NCI-H69 (cell line): ENCODE data around the gene DUS1L.
A peak's percentile ranks its signal among the peaks of the same experiment; 100 is the strongest.

ENCODE experiments used
- DNase-seq: peaks from one replicate; lab custom pipeline; 2025; lab: John Stamatoyannopoulos, UW

The DUS1L gene

GRCh38 chr17:82076018-82076784 is 10.6 kb upstream of the DUS1L start:
- no peak for DNase-seq

DNA sequence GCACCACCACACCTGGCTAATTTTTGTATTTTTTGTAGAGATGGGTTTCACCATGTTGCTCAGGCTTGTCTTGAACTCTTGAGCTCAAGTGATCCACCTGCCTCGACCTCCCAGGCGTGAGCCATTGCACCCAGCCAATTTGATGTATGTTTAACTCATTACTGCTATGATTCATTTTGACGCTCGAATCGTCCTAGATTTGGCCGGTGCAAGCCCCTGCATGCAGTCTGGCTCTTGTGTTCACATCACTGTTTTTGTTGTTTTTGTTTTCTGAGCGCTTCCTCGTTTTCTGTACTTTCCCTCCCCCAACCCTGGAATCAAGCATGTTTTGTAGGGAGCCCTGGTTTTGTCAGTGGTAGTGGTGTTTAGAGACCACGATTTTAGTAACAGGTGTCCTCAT is 7.8 kb upstream of the DUS1L start:
- DNase-seq: no peak

GRCh38 chr17:82072827-82073226 is 7.2 kb upstream of the DUS1L start:
- no peak for DNase-seq

- DNase-seq: no peak
Measured at GRCh38 chr17:82070611-82071010, 5.0 kb upstream of the DUS1L start.

- DNase-seq: peak; percentile 58
Measured at GRCh38 chr17:82065193-82065637, 389 bp downstream of the DUS1L start.

GRCh38 chr17:82064433-82065192 is 991 bp downstream of the DUS1L start:
- peak; percentile 37 for DNase-seq

GRCh38 chr17:82063424-82064415 is 1.9 kb downstream of the DUS1L start:
- no peak for DNase-seq

GRCh38 chr17:82062984-82063368 is 2.6 kb downstream of the DUS1L start:
- no peak for DNase-seq

DNA sequence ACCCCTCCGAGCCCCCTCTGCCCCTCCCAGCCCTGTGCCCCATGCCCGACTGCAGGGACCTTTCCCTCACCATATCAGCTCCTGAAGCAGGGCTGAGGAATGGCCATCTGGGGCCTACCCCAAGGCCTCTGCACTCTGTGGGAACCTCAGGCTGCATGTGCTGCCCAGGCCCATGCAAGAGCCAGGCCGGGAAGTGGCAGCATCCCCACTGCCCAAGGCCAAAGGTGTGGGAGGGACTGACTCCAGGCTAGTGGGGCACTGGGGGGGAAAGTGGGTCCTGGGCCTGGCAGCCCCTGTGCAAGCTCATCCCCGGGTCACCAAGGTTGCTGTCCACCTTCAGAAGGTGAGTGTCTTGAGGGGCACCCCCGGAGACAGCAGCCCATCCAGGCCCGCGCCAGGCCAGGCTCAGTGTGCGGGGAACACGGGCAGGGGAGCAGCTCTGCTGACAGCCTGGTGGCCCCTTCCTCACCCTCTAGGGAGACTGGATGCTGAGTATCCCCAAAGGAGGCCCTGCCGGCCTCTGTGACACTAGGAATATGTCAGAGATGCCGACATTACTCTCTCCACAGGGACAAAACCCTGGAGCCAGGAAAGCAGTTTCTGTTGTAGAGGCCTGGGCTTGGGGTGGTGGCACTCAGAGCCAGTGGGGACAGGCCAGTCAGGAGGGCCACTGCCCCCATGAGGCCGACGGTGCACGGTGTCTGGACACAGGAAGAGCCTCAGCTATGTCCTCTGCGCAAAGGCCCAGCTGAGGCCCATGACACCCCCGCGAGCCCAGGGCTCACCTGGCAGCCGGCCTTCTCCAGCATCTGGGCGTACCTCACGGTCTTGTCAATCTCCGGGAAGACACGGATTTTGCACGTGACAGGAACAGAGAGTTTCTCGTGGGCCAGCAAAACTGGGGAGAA is 3.3 kb downstream of the DUS1L start:
- no peak for DNase-seq

DNA sequence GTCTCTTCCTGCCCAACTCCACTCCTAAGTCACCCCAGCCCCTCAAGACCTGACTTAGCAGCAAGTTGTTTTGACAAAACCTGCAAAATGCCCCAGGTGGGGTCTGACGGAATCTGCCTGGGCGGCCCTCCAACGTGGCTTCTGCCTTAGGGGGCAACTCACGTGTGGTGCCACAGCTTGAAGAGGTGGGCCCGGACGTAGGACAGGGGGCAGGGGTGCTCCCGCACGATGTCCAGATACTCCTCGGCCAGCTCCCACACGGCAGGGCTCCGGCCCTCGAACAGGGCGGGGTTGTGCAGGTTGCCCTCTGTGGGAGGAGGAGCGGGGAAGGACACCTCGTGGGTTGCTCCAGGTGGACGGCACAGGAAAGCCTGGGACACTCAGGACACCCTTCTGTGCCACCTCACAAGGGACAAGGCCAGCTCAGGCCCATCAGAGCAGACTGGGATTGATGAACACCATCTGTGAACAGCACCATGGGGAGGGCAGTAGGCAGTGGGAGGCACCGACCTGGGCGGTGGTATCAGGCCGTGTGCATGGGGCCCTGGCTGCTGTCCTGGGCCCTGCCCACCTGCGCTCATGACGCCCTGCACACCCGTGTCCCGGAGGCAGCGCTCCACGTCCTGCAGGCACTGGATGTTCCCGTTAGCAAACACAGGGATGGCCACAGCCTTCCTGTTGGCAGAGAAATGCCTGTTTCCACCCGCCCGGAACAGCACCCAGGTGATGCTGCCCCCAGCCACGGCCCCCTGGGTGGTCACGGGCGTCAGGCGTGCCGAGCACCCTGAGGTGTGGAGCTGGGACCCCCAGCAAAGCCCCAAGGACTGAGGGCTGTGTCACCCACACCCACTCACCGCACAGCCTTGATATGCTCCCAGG is 4.3 kb downstream of the DUS1L start:
- DNase-seq: no peak

DNA sequence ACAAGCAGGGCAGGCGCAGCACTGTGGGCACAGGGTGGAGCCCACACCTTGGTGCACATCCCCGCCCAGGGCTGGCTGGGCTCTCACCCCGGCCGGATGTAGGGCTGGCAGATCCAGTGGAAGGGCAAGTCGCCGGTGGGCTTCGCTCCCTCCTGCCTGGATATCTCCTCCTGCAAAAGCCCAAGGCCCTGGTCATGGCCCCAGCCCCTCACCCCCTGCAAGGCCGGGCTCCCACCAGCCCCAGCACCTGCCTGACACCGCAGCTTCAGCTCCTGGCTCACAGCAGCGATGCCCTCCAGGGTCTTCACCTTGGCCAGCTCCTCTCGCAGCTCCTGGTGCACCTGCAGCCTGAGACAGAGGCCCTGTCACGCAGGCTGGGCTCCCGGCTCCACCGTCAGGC is 5.0 kb downstream of the DUS1L start:
- no peak for DNase-seq

- DNase-seq: no peak
Measured at GRCh38 chr17:82060001-82060380, 5.6 kb downstream of the DUS1L start.

- peak; percentile 27 for DNase-seq
Measured at GRCh38 chr17:82059272-82060000, 6.2 kb downstream of the DUS1L start.

- DNase-seq: no peak
Measured at GRCh38 chr17:82058855-82059249, 6.8 kb downstream of the DUS1L start.

- no peak for DNase-seq
Measured at GRCh38 chr17:82058230-82058854, 7.3 kb downstream of the DUS1L start.

GRCh38 chr17:82056729-82057621 is 8.6 kb downstream of the DUS1L start:
- no peak for DNase-seq

- DNase-seq: no peak
Measured at GRCh38 chr17:82055965-82056728, 9.5 kb downstream of the DUS1L start.
